Natural killer cell (primary cell): ENCODE data around the gene FAM180B. TPM values are rescaled to one million over a fixed set of nuclear protein-coding genes. Genes with fewer than 3 reads are reported as not detected.

Experiments used
- ATAC-seq, 3 donors: fragments of 150-1000 bp in 2 of 3; fragments of 200-7000 bp in 1 of 3; cut with Tn5 transposase; 1 replicate in 1 of 3; 2 replicates in 2 of 3; pipeline ENCODE4 v1.10.0; 2021; ENCODE audit warnings: mild to moderate bottlenecking in 2 of 3, moderate library complexity in 2 of 3
- DNase-seq, 2 donors: peaks; one replicate each; pipeline versions ENCODE4 v3.0.0 to v3.0.0-alpha.2; 2013 to 2021; ENCODE audit warnings: mixed read lengths in 1 of 2
- H3K27ac ChIP-seq: one replicate; pipeline ENCODE4 v1.5.1; 2013; ENCODE audit warnings: mild to moderate bottlenecking, low read length
- H3K27me3 ChIP-seq: one replicate; pipeline ENCODE4 v1.6.1; 2013; ENCODE audit warnings: low read length; ENCODE audit not compliant: control insufficient read depth, insufficient read depth
- H3K36me3 ChIP-seq: one replicate; pipeline ENCODE4 v1.6.1; 2013; ENCODE audit warnings: low read length; ENCODE audit not compliant: control insufficient read depth, insufficient read depth
- H3K4me1 ChIP-seq: one replicate; pipeline ENCODE4 v1.6.1; 2013; ENCODE audit warnings: low read length; ENCODE audit not compliant: control insufficient read depth, insufficient read depth
- H3K4me3 ChIP-seq: one replicate; pipeline ENCODE4 v1.5.1; 2013; ENCODE audit warnings: low read length
- H3K9me3 ChIP-seq: one replicate; pipeline ENCODE4 v1.6.1; 2013; ENCODE audit warnings: low read length; ENCODE audit not compliant: control insufficient read depth, insufficient read depth
- H3K27ac Mint-ChIP-seq, 2 donors: one replicate each; pipeline ENCODE4 v1.8.0; 2022; ENCODE audit warnings: mild to moderate bottlenecking in 2 of 2, mixed read lengths in 2 of 2, moderate library complexity in 1 of 2
- H3K27me3 Mint-ChIP-seq, 2 donors: one replicate each; pipeline ENCODE4 v1.8.0; 2022; ENCODE audit warnings: low read depth in 2 of 2, mixed read lengths in 2 of 2
- H3K36me3 Mint-ChIP-seq: one replicate; pipeline ENCODE4 v1.8.0; 2022; ENCODE audit warnings: mixed read lengths
- H3K4me1 Mint-ChIP-seq, 2 donors: one replicate each; pipeline ENCODE4 v1.8.0; 2022; ENCODE audit warnings: mixed read lengths in 2 of 2
- H3K4me3 Mint-ChIP-seq: one replicate; pipeline ENCODE4 v1.8.0; 2022; ENCODE audit warnings: mild to moderate bottlenecking, moderate library complexity, mixed read lengths
- H3K9me3 Mint-ChIP-seq, 2 donors: one replicate each; pipeline ENCODE4 v1.8.0; 2022; ENCODE audit warnings: mixed read lengths in 2 of 2
- WGBS: methylation state at CpG from one replicate; pipeline ENCODE4 v1.1.7; 2013; ENCODE audit warnings: missing lambda C conversion rate; ENCODE audit not compliant: insufficient coverage; 5-methylcytosine and 5-hydroxymethylcytosine counted together
- intact Hi-C: fragments of 100-400 bp; cut with micrococcal nuclease; formaldehyde crosslinking; loops from one replicate; pipeline ENCODE4 v1.14.2; 2022
- total RNA-seq, 4 donors: library from RNA; stranded (reverse); fragments of 120-200 nt in 1 of 4; gene quantifications; one replicate each; pipeline versions ENCODE4 v1.2.3 to v1.2.4, GENCODE V29; 2013 to 2022
- TF ChIP-seq, protein P1 (sequence below): fragments of 200-600 bp; IDR thresholded peaks from one replicate; pipeline ENCODE4 v1.8.0; 2022; ENCODE audit warnings: antibody characterized with exemption

Gene FAM180B
- total RNA-seq, 3 donors from 2014 or later (not counting 1 experiment from before 2014, with no cell fraction given) = 0.25 TPM; not detected in 2

DNA sequence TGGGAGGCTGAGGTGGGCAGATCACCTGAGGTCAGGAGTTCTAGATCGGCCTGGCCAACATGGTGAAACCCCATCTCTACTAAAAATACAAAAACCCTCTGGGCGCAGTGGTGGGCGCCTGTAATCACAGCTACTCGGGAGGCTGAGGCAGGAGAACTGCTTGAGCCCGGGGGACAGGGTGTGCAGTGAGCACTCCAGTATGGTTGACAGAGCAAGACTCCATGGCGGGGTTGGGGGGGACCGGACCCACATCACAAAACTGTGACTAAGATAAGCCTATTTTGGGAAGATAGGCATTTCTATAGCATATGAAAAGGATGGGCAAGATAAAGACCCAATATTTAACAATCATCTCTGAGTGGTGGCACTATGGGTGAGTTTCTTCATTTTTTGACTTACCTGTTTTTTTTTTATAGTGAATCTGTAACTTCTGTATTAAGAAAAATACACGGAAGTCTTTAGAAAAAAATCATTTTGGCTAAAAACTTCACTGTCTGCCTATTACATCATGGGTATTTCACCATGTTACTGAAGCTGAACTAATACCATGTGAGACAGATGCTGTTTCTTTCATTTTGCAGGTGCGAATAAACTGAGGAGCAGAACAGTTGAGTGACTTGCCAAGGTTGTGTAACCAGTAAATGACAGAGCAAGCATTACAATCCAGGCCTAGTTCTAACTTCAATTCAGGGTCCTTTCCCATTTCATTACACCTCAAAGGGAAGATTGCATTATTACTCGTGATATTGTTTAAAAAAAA, 36.0 kb upstream of the FAM180B start:
- H3K27me3 ChIP-seq = no peaks in the 10 kb centered on the region
- peak overlapping the region; percentile 91 to 97 for H3K27ac Mint-ChIP-seq
- 84% methylated on average over 8 of the region's 10 CpGs for WGBS
- no peaks in the 10 kb centered on the region for H3K9me3 ChIP-seq
- TF ChIP-seq, protein P1, sequence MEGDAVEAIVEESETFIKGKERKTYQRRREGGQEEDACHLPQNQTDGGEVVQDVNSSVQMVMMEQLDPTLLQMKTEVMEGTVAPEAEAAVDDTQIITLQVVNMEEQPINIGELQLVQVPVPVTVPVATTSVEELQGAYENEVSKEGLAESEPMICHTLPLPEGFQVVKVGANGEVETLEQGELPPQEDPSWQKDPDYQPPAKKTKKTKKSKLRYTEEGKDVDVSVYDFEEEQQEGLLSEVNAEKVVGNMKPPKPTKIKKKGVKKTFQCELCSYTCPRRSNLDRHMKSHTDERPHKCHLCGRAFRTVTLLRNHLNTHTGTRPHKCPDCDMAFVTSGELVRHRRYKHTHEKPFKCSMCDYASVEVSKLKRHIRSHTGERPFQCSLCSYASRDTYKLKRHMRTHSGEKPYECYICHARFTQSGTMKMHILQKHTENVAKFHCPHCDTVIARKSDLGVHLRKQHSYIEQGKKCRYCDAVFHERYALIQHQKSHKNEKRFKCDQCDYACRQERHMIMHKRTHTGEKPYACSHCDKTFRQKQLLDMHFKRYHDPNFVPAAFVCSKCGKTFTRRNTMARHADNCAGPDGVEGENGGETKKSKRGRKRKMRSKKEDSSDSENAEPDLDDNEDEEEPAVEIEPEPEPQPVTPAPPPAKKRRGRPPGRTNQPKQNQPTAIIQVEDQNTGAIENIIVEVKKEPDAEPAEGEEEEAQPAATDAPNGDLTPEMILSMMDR = no peak
- H3K4me1 ChIP-seq = peaks cover 30% of the 10 kb centered on the region
- H3K36me3 Mint-ChIP-seq = no peaks in the 10 kb centered on the region
- H3K27ac ChIP-seq = peak overlapping the region; percentile 29
- no peak overlapping the region for H3K4me3 ChIP-seq
- H3K9me3 Mint-ChIP-seq = no peaks in the 10 kb centered on the region
- peak in 1 of 2 donors; percentile 34 for DNase-seq
- ATAC-seq = no peak
- H3K4me1 Mint-ChIP-seq = peaks cover 43 to 51% of the 10 kb centered on the region in 2 donors
- peaks cover 2% of the 10 kb centered on the region for H3K36me3 ChIP-seq
- H3K4me3 Mint-ChIP-seq = peak overlapping the region; percentile 97
- H3K27me3 Mint-ChIP-seq = no peaks in the 10 kb centered on the region
- intact Hi-C loops = loop anchor here (5.0 kb wide), 1 partner anchor 33 kb away; no protein-coding TSS in a partner anchor

DNA sequence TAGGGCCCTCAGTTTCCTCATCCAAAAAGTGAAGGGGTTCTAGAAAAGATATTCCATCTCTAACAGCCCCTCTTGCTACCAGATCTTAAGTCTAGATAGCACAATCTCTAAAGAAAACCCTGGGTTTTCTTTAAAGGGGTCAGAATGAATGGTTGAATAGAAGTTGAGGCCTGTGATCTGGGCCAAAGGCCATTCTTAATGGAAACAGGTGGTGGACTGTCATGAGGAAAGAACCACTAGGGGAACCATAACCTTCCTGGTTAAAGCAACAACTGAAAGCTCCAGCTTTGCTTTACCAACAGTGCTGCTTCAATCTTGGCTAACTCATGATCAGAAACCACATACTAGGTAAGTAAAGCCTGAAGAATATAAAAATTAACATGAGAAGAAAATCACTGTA, 35.4 kb upstream of the FAM180B start:
- Mint-ChIP-seq H3K27me3 (no peaks in the 10 kb centered on the region), H3K4me3 (peak overlapping the region; percentile 97), H3K9me3 (no peaks in the 10 kb centered on the region), H3K36me3 (no peaks in the 10 kb centered on the region), H3K27ac (peak overlapping the region; percentile 91 to 97), H3K4me1 (peaks cover 43 to 51% of the 10 kb centered on the region in 2 donors)
- intact Hi-C loops = loop anchor here (5.0 kb wide), 1 partner anchor 34 kb away; no protein-coding TSS in a partner anchor
- H3K27ac ChIP-seq = peak overlapping the region; percentile 13
- DNase-seq (peak in 1 of 2 donors; percentile 43), ATAC-seq (no peak)
- H3K9me3 ChIP-seq = no peaks in the 10 kb centered on the region
- TF ChIP-seq, protein P1 = no peak
- H3K36me3 ChIP-seq = peaks cover 2% of the 10 kb centered on the region
- peaks cover 30% of the 10 kb centered on the region for H3K4me1 ChIP-seq
- H3K27me3 ChIP-seq = no peaks in the 10 kb centered on the region
- no peak overlapping the region for H3K4me3 ChIP-seq

DNA sequence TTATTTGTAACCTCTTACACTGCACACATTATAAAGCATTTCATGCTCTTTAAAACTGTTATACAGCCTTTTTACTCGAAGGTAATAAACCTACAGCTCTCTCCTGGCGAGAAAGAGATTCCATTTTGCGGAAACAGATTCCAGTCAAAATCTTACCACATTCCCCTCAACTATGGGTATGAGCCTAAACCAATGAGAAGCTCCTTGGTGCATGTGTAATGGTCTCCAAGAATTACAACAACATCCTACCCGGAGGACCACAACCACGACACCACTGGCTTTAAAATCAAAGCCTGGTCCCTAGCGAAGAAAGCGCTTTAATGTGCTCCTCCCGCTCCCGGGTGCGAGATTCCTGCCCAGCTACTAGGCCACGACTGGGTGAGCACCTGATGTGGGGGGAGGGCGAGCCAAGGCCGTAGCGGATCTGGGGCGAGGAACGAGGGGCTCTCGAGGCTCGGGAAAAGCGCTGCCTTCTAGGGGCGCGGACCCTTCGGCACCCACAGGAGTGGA, 34.4 kb upstream of the FAM180B start:
- intact Hi-C loops = loop anchor here (5.0 kb wide), 1 partner anchor 35 kb away; no protein-coding TSS in a partner anchor
- TF ChIP-seq, protein P1 = no peak
- Histone ChIP-seq H3K4me3 (peak overlapping the region; percentile 92), H3K36me3 (no peaks in the 10 kb centered on the region), H3K4me1 (peaks cover 26% of the 10 kb centered on the region), H3K27ac (peak overlapping the region; percentile 81), H3K27me3 (no peaks in the 10 kb centered on the region), H3K9me3 (no peaks in the 10 kb centered on the region)
- no peaks in the 10 kb centered on the region for H3K36me3 Mint-ChIP-seq
- peak overlapping the region; percentile 97 for H3K4me3 Mint-ChIP-seq
- no peaks in the 10 kb centered on the region for H3K27me3 Mint-ChIP-seq
- 4% methylated on average over 22 of the region's 22 CpGs for WGBS
- H3K9me3 Mint-ChIP-seq = no peaks in the 10 kb centered on the region
- peaks cover 40 to 48% of the 10 kb centered on the region in 2 donors for H3K4me1 Mint-ChIP-seq
- H3K27ac Mint-ChIP-seq = peak overlapping the region; percentile 91 to 97
- ATAC-seq (no peak), DNase-seq (peak; percentile 26 to 34)
